Epithelial cell of proximal tubule (primary cell): ENCODE data around the gene SLF1. TPM values are rescaled to one million over a fixed set of nuclear protein-coding genes. Genes with fewer than 3 reads are reported as not detected.

Source experiments
- DNase-seq: peaks from one replicate; pipeline ENCODE4 v3.0.0-alpha.2; 2011; ENCODE audit warnings: low read depth
- H3K4me3 ChIP-seq: 2 replicates; pipeline ENCODE4 v1.5.1; 2011; ENCODE audit warnings: low read depth, mild to moderate bottlenecking, low read length
- CTCF ChIP-seq: conservative IDR thresholded peaks from 2 replicates; pipeline ENCODE4 v1.5.1; 2012; ENCODE audit warnings: low read depth, mild to moderate bottlenecking, low read length
- total RNA-seq: library from RNA; depleted of rRNA; stranded (reverse); fragments of >200 nt; gene quantifications from 2 replicates; pipeline ENCODE4 v1.2.3, GENCODE V29; 2015

The SLF1 gene
- total RNA-seq, 1 donor from 2014 or later, result 8.9 TPM

GRCh38 chr5:94614156-94614805 lies 4.2 kb upstream of the SLF1 start:
- no peak for TF ChIP-seq CTCF
- DNase-seq, result no peak
- no peak overlapping the region for H3K4me3 ChIP-seq

GRCh38 chr5:94615862-94616261 lies 2.6 kb upstream of the SLF1 start:
- TF ChIP-seq CTCF, result no peak
- no peak for DNase-seq
- no peak overlapping the region for H3K4me3 ChIP-seq

DNA sequence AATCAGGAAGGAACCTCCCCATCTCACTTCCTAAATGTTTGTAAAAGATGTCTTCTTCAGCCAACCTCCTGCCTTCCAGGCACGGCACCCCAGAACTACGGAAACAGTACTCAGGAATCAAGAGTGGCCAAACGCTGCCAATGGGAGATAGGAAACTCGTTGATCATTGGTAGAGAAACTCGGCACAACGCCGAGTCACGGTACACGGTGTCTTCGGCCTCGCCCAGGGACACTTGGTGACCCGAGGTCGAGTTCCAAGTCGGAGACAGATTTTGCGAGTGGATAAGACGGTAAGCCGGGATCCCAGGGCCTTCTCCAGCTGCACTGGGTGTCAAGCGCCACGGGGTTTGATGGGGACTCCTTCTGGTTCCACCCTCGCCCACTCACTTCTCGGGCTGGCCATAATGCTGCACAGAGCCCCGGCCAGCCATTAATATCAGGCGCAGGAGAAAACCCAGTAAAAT lies 408 bp upstream of the SLF1 start:
- DNase-seq, result peak; percentile 27
- H3K4me3 ChIP-seq, result peak overlapping the region; percentile 86
- TF ChIP-seq CTCF, result no peak

GRCh38 chr5:94620256-94620655 lies 1.8 kb downstream of the SLF1 start:
- no peak overlapping the region for H3K4me3 ChIP-seq
- no peak for DNase-seq
- TF ChIP-seq CTCF, result no peak

GRCh38 chr5:94621763-94622162 lies 3.3 kb downstream of the SLF1 start:
- no peak overlapping the region for H3K4me3 ChIP-seq
- no peak for TF ChIP-seq CTCF
- DNase-seq, result no peak

GRCh38 chr5:94623011-94623410 lies 4.5 kb downstream of the SLF1 start:
- no peak for TF ChIP-seq CTCF
- H3K4me3 ChIP-seq, result no peak overlapping the region
- no peak for DNase-seq

- no peak for DNase-seq
- no peak for TF ChIP-seq CTCF
- no peak overlapping the region for H3K4me3 ChIP-seq
These were observed 5.4 kb downstream of the SLF1 start for GRCh38 chr5:94623877-94624276.
